Esophagus muscularis mucosa (tissue), 3 donors: Measurements from ENCODE around the gene PFN3.

ENCODE experiments used
- POLR2A ChIP-seq: fragments of 450-650 bp; IDR thresholded peaks from one replicate; pipeline ENCODE4 v1.6.1; 2017; ENCODE audit warnings: antibody characterized with exemption, moderate library complexity, mild to moderate bottlenecking, low read depth
- POLR2AphosphoS5 ChIP-seq, 2 donors: sonication (generic); formaldehyde crosslinking; IDR thresholded peaks; one replicate each; pipeline ENCODE4 v1.6.1; 2017; ENCODE audit warnings: antibody characterized with exemption in 2 of 2
- TF ChIP-seq, protein P1 (sequence below), 3 experiments: fragments of 200-600 bp in 2 of 3; fragments of 450-650 bp in 1 of 3; sonication (generic) in 2 of 3; IDR thresholded peaks; one replicate each; pipeline ENCODE4 v1.5.1; 2017 to 2019; ENCODE audit warnings: antibody characterized with exemption in 3 of 3, mild to moderate bottlenecking in 2 of 3, moderate library complexity in 1 of 3

DNA sequence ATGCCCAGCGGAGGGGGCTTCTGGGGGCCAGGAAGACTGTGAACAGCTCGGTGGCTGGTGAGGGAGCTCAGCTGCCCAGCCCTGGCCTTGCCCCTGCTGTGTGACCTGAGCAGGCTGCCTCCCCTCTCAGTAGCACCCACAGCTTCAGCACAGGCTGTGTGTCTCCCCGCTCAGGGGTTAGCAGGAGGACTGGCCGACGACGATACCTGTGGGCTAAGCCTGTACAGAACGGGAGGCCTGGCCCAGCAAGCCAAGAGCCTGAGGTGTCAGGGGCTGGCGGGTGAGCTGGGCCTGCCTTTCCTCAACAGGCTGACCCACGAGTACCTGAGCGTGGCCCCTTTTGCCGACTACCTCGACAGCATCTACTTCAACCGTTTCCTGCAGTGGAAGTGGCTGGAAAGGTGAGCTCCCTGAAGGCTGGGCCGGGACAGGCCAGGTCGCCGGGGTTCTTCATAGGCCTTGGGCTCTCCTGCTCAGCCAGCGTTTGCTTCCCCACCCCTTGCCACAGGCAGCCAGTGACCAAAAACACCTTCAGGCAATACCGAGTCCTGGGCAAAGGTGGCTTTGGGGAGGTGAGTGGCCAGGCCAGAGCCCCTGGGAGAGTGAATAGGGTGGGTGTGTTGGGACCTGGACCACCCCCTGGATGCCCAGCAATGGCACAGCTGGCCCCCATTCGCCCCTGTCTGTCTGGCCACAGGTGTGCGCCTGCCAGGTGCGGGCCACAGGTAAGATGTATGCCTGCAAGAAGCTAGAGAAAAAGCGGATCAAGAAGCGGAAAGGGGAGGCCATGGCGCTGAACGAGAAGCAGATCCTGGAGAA is 32.6 kb upstream of the PFN3 start:
- TF ChIP-seq, protein P1, sequence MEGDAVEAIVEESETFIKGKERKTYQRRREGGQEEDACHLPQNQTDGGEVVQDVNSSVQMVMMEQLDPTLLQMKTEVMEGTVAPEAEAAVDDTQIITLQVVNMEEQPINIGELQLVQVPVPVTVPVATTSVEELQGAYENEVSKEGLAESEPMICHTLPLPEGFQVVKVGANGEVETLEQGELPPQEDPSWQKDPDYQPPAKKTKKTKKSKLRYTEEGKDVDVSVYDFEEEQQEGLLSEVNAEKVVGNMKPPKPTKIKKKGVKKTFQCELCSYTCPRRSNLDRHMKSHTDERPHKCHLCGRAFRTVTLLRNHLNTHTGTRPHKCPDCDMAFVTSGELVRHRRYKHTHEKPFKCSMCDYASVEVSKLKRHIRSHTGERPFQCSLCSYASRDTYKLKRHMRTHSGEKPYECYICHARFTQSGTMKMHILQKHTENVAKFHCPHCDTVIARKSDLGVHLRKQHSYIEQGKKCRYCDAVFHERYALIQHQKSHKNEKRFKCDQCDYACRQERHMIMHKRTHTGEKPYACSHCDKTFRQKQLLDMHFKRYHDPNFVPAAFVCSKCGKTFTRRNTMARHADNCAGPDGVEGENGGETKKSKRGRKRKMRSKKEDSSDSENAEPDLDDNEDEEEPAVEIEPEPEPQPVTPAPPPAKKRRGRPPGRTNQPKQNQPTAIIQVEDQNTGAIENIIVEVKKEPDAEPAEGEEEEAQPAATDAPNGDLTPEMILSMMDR (IDR thresholded peaks at IDR 0.05), result no peak
- no peak for TF ChIP-seq POLR2AphosphoS5 (IDR thresholded peaks at IDR 0.05)
- TF ChIP-seq POLR2A, result no peak
